Dedifferentiated amniotic fluid mesenchymal stem cell (primary cell): ENCODE results near the gene ZNF385B.

Source experiments
- DNase-seq: peaks from one replicate; pipeline ENCODE4 v3.0.0-alpha.2; 2016; ENCODE audit errors: extremely low spot score

Gene ZNF385B

GRCh38 chr2:179682756-179683155 is 178.7 kb downstream of the ZNF385B start:
- no peak for DNase-seq

GRCh38 chr2:179677746-179678505 is 183.5 kb downstream of the ZNF385B start:
- DNase-seq: no peak

DNA sequence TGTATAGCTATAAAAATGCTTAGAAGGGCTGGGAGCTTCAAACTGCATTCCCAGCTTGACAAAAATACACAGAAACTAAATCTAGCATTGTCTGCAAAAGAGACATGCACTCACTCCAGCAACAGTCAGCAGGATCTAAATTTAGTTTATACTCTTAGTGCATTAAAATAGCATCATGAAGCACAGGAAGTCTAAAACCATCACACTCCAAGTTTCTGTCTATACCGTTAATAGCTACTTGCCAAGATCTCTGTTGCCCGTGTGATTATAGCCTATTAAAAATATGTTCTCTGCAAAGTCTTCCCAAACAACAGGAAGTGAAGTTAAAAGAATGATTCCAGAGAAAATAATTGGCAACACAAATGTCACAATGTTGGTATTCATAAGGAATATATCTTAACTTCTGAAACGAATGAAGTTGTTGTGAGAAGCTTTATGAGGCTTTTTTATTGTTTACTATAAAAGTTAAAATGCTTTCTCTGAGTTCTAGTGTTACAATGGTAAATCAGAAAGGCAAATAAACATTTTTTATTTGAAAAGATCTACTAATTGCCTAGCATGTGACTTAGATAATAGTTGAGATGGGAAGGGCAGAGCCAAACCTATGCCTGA is 184.2 kb downstream of the ZNF385B start:
- DNase-seq: peak; percentile 15

DNA sequence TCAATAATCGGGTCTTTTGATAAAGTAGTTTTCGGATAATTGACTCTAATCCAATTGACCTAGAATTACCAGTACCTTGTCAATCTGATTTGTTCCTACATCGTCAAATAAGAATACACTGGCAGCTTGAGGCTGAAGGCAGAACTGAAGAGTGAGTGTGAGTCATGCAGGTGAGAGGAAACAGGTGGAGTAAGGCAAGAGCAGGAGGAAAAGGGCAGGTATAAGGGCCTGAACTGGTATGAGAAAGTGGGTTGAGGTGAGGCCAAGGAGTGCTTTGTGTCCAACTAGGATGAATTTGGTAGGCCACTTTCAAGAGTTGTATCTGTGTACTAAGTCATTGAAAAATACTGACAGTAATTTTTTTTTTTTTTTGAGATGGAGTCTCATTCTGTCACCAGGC is 186.0 kb downstream of the ZNF385B start:
- DNase-seq: no peak

- DNase-seq: no peak
These were observed 190.1 kb downstream of the ZNF385B start for GRCh38 chr2:179671043-179671981.

DNA sequence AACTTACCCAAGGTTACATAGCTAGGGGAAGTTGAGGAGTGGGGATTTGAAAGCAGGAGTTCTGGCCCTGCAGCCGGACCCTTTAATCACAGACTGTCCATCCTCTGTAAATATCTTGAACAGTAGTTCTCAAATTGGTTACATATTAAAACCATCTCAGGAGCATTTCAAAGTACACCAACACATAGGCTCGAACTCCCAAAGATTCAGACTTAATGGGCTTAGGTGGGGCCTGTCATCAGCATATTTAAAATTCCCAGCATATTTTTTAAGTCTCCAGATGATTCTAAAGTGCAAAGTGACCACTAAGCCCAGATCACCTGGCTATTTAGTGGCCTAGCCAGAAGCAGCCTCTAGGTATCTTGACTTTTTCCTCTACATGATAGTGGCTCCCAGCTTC is 192.2 kb downstream of the ZNF385B start:
- DNase-seq: no peak

DNA sequence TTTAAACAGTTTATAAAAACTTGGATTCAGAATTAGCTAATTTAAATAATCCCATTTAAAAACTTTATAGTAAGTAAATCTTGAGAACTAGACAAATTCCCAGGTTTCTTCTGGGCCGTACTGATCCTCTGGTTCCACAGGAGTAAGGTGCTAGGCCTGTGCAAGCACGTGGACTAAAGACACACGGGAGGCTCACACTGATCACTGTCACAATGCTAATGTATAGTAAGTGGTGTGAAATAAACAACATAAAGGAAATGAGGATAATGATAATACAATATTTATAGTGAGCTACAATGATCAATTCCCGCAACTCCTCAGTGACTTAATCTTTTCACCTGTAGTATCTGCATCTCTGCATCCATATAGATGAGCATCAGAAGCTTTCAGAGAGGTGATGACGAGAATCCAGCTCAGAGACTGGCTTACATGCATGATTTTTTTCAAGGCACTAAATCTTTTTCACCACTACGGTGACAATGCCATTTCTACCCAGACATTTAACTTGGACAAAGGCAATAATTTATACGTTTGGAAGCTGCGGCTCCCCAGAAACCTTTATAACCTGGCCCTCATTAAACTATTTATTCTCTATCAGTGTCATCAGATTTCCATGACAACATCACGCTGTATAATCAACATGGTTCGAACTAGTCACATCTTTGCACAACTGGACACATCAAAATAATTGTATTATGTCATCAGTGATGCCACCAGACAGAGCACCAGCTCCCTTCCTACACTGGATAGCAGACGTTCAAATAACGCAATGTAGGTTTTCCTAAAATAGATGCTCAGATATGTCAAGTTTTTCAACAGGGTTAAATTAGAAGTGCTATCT is 196.2 kb downstream of the ZNF385B start:
- DNase-seq: no peak

DNA sequence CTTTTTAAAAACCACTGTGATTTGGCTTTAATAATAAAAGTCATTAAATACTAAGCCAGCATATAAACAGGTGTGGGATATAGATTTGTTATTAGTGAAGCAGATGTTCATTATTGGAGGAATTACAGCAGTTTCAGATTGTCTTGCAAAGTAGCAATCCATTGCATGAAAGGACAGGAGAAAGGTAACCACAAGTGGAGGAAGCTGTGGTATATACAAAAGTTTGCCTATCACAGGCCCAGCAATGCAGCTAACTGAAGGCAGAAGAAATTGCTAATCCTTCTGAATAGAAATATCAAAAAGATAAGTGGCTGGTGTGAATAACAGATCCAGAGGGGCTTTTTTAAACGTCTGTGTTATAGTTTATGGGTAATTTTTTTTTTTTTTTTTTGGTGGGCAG is 199.4 kb downstream of the ZNF385B start:
- no peak for DNase-seq

- no peak for DNase-seq
These were observed 204.3 kb downstream of the ZNF385B start for GRCh38 chr2:179657068-179657595.

GRCh38 chr2:179655627-179656026 is 205.8 kb downstream of the ZNF385B start:
- DNase-seq: no peak

- DNase-seq: no peak
These were observed 206.6 kb downstream of the ZNF385B start for GRCh38 chr2:179654806-179655205.

- DNase-seq: no peak
These were observed 209.1 kb downstream of the ZNF385B start for GRCh38 chr2:179652296-179652695.

DNA sequence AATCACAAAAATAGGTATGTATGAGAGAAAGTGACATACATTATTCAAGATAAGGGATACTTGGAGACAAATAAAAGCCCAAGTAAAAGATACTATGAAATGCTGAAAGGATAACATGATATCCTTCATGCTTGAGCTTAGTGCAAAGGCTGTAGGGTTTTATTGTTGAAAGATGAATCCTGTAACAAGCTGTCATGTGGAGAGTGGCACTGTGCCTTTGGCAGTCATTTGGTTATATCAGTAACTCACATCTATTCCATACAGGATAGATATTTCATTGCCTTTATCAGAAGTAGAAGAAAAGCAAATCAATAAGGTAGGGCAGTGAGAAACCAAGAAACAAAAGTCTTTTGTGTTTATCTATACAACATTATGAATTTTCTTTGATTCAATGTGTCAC is 211.0 kb downstream of the ZNF385B start:
- DNase-seq: no peak

GRCh38 chr2:179646862-179647587 is 214.4 kb downstream of the ZNF385B start:
- DNase-seq: no peak

GRCh38 chr2:179646173-179646769 is 215.1 kb downstream of the ZNF385B start:
- no peak for DNase-seq

DNA sequence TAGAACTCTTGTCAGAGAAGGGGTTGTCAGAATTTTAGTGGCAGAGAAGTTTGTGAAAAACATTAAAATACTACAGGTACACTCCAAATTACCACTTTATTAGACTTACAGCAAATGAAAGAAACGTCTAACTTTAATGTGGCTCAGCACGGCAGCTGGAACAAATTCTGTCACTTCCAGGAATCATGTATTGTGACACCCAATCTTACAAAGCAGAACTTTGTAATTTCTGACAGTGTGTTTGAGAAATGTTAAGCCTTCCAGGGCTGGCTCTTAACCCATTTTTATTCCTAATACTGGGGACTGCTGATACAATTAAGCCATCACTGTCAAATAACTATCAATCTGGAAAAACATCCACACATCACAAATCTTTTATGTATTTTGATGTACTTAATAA is 216.4 kb downstream of the ZNF385B start:
- DNase-seq: no peak

GRCh38 chr2:179642462-179642861 is 218.9 kb downstream of the ZNF385B start:
- DNase-seq: no peak

GRCh38 chr2:179636995-179637394 is 224.4 kb downstream of the ZNF385B start:
- no peak for DNase-seq

- DNase-seq: no peak
These were observed 225.1 kb downstream of the ZNF385B start for GRCh38 chr2:179636100-179636980.
